Common myeloid progenitor, CD34-positive (primary cell): ENCODE measurements around the gene KCNG2.

Experiments used
- CTCF ChIA-PET: fragments of 350-600 bp; sonication (Branson Sonifier 250); formaldehyde crosslinking; loops from one replicate; lab custom pipeline; 2021; ENCODE audit warnings: antibody characterized with exemption; lab: Charles Lee
- POLR2A ChIA-PET: fragments of 350-600 bp; sonication (Branson Sonifier 250); formaldehyde crosslinking; loops from one replicate; lab custom pipeline; 2021; ENCODE audit warnings: antibody characterized with exemption; lab: Charles Lee
- DNase-seq, 3 donors: peaks; one replicate each; pipeline versions ENCODE4 v3.0.0 to v3.0.0-alpha.2; 2013
- H3K27ac ChIP-seq, 2 experiments: 1 replicate in 1 of 2; 2 replicates in 1 of 2; pipeline ENCODE4 v1.7.0; 2013; ENCODE audit warnings: inconsistent platforms in 2 of 2, low read length in 2 of 2, mild to moderate bottlenecking in 2 of 2, low read depth in 1 of 2, moderate library complexity in 1 of 2; ENCODE audit not compliant: severe bottlenecking in 2 of 2, insufficient read depth in 1 of 2, poor library complexity in 1 of 2
- H3K27me3 ChIP-seq, 5 experiments: replicated peaks in 2 of 5; 1 replicate in 3 of 5; 2 replicates in 2 of 5; pipeline versions ENCODE4 v1.6.1 to v1.7.0; 2013; ENCODE audit warnings: low read length in 4 of 5, mild to moderate bottlenecking in 2 of 5, moderate library complexity in 2 of 5, inconsistent platforms in 1 of 5; ENCODE audit not compliant: insufficient read depth in 5 of 5, control insufficient read depth in 4 of 5
- H3K36me3 ChIP-seq, 4 experiments: 1 replicate in 2 of 4; 2 replicates in 2 of 4; pipeline versions ENCODE4 v1.6.1 to v1.7.0; 2013; ENCODE audit warnings: low read length in 3 of 4, control low read depth in 1 of 4, mild to moderate bottlenecking in 1 of 4; ENCODE audit not compliant: control insufficient read depth in 4 of 4, insufficient read depth in 4 of 4
- H3K4me1 ChIP-seq, 4 experiments: 1 replicate in 3 of 4; 2 replicates in 1 of 4; pipeline versions ENCODE4 v1.6.1 to v1.7.1; 2013; ENCODE audit warnings: low read length in 3 of 4, mild to moderate bottlenecking in 3 of 4, control low read depth in 1 of 4, inconsistent platforms in 1 of 4, moderate library complexity in 1 of 4; ENCODE audit not compliant: control insufficient read depth in 4 of 4, insufficient read depth in 4 of 4; ENCODE audit errors: control extremely low read depth in 1 of 4
- H3K4me3 ChIP-seq, 7 experiments: 1 replicate in 4 of 7; 2 replicates in 3 of 7; pipeline versions ENCODE4 v1.5.1 to v1.7.0; 2013; ENCODE audit warnings: mild to moderate bottlenecking in 7 of 7, low read length in 6 of 7, moderate library complexity in 6 of 7, inconsistent platforms in 2 of 7, low read depth in 2 of 7, control low read depth in 1 of 7; ENCODE audit not compliant: insufficient read depth in 4 of 7, control insufficient read depth in 1 of 7; ENCODE audit errors: extremely low read depth in 1 of 7
- H3K9me3 ChIP-seq, 5 experiments: 1 replicate in 4 of 5; 2 replicates in 1 of 5; pipeline versions ENCODE4 v1.6.1 to v1.7.1; 2013; ENCODE audit warnings: low read length in 4 of 5, mild to moderate bottlenecking in 2 of 5, inconsistent platforms in 1 of 5, low read depth in 1 of 5, moderate library complexity in 1 of 5; ENCODE audit not compliant: control insufficient read depth in 4 of 5, insufficient read depth in 2 of 5; ENCODE audit errors: control extremely low read depth in 1 of 5
- WGBS: methylation state at CpG from one replicate; pipeline ENCODE4 v1.1.5; 2013; ENCODE audit not compliant: insufficient coverage; 5-methylcytosine and 5-hydroxymethylcytosine counted together

Gene KCNG2

GRCh38 chr18:79814373-79814772 is 16.6 kb downstream of the KCNG2 start:
- 100% methylated on average over 3 of the region's 7 CpGs for WGBS
- peaks cover 0 to 18% (median 5%) of the 10 kb centered on the region in 4 experiments for H3K4me1 ChIP-seq
- peaks cover 0 to 6% (median 0%) of the 10 kb centered on the region in 5 experiments for H3K27me3 ChIP-seq
- H3K27ac ChIP-seq: no peak overlapping the region
- CTCF ChIA-PET: interaction anchor here (1.0 kb wide), 1 partner anchor 83 kb away, joined by 3 read pairs; no protein-coding TSS in a partner anchor
- no peaks in the 10 kb centered on the region for H3K36me3 ChIP-seq
- POLR2A ChIA-PET: no interaction called here
- H3K9me3 ChIP-seq: no peaks in the 10 kb centered on the region
- H3K4me3 ChIP-seq: no peak overlapping the region
- no peak for DNase-seq

- ChIA-PET POLR2A (no interaction called here), CTCF (interaction anchor here (0.6 kb wide), 1 partner anchor 1989 kb away, joined by 3 read pairs; no protein-coding TSS in a partner anchor)
- no peaks in the 10 kb centered on the region for H3K36me3 ChIP-seq
- WGBS: 92% methylated on average over 5 of the region's 9 CpGs
- peaks cover 7 to 30% (median 15%) of the 10 kb centered on the region in 4 experiments for H3K4me1 ChIP-seq
- H3K27ac ChIP-seq: no peak overlapping the region
- peaks cover 0 to 6% (median 0%) of the 10 kb centered on the region in 5 experiments for H3K27me3 ChIP-seq
- no peaks in the 10 kb centered on the region for H3K9me3 ChIP-seq
- no peak for DNase-seq
- no peak overlapping the region for H3K4me3 ChIP-seq
Measured at GRCh38 chr18:79815657-79816056, 17.9 kb downstream of the KCNG2 start.

DNA sequence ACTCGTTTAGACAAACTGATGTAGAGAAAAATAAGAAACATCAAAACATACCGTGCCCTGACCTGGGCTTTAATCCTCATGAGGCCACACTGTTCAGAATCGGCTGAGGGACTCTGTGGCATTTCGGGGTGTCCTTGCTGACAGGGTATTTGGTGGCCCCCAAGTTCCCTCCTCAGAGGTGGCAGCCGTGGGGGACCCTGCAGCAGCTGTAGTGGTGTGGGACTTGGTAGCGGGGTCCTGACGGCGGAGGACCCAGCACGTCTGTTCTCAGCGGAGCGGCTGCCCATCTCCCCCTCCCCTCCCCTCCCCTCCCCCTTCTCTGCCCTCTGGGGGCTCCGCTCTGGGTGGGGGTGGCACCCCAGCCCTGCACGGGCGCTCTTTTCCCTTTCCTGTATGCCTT is 18.4 kb downstream of the KCNG2 start:
- DNase-seq: no peak
- ChIA-PET CTCF (no interaction called here), POLR2A (no interaction called here)
- Histone ChIP-seq H3K9me3 (no peaks in the 10 kb centered on the region), H3K36me3 (no peaks in the 10 kb centered on the region), H3K4me3 (no peak overlapping the region), H3K4me1 (peaks cover 7 to 31% (median 16%) of the 10 kb centered on the region in 4 experiments), H3K27ac (no peak overlapping the region), H3K27me3 (peaks cover 0 to 6% (median 0%) of the 10 kb centered on the region in 5 experiments)
- 88% methylated on average over 4 of the region's 14 CpGs for WGBS

GRCh38 chr18:79816981-79817606 is 19.4 kb downstream of the KCNG2 start:
- CTCF ChIA-PET: no interaction called here
- no peak for DNase-seq
- Histone ChIP-seq H3K4me3 (no peak overlapping the region), H3K36me3 (no peaks in the 10 kb centered on the region), H3K9me3 (no peaks in the 10 kb centered on the region), H3K4me1 (peaks cover 7 to 31% (median 16%) of the 10 kb centered on the region in 4 experiments), H3K27me3 (peaks cover 0 to 6% (median 0%) of the 10 kb centered on the region in 5 experiments), H3K27ac (no peak overlapping the region)
- 96% methylated on average over 18 of the region's 18 CpGs for WGBS
- POLR2A ChIA-PET: no interaction called here

GRCh38 chr18:79817607-79817998 is 19.9 kb downstream of the KCNG2 start:
- POLR2A ChIA-PET: no interaction called here
- no peaks in the 10 kb centered on the region for H3K9me3 ChIP-seq
- WGBS: 93% methylated on average over 3 of the region's 8 CpGs
- no peak for DNase-seq
- H3K27me3 ChIP-seq: peaks cover 0 to 6% (median 0%) of the 10 kb centered on the region in 5 experiments
- CTCF ChIA-PET: interaction anchor here (0.6 to 1.1 kb wide), 2 partner anchors 8 to 13 kb away, joined by 3 read pairs; no protein-coding TSS in a partner anchor
- H3K36me3 ChIP-seq: no peaks in the 10 kb centered on the region
- peaks cover 7 to 31% (median 16%) of the 10 kb centered on the region in 4 experiments for H3K4me1 ChIP-seq
- no peak overlapping the region for H3K27ac ChIP-seq
- no peak overlapping the region for H3K4me3 ChIP-seq

DNA sequence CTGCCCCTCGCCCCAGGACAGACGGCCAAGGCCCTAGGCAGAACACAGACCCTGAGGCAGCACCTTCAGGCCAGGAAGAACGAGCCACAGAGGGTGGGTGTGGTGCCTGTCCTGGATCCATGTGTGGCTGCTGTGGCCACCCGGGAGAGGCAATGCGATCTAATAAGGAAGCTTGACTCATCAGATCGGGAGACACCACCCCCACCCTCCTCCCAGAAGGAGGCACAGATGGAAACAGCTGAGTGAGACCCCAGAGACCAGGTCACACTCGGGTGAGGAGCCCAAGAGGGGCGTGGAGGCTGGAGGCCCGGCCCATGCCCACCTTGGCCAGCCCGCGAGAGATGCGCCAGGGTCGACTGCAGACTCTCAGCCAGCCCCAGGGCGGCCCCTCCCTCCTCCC is 20.3 kb downstream of the KCNG2 start:
- H3K27ac ChIP-seq: no peak overlapping the region
- no peaks in the 10 kb centered on the region for H3K36me3 ChIP-seq
- CTCF ChIA-PET: interaction anchor here (0.6 to 1.1 kb wide), 2 partner anchors 9 to 13 kb away, joined by 3 read pairs; no protein-coding TSS in a partner anchor
- DNase-seq: no peak
- no peak overlapping the region for H3K4me3 ChIP-seq
- peaks cover 7 to 31% (median 16%) of the 10 kb centered on the region in 4 experiments for H3K4me1 ChIP-seq
- POLR2A ChIA-PET: no interaction called here
- H3K27me3 ChIP-seq: peaks cover 0 to 6% (median 0%) of the 10 kb centered on the region in 5 experiments
- no peaks in the 10 kb centered on the region for H3K9me3 ChIP-seq
- 96% methylated on average over 11 of the region's 14 CpGs for WGBS

GRCh38 chr18:79818631-79819030 is 20.9 kb downstream of the KCNG2 start:
- no peak for DNase-seq
- no peaks in the 10 kb centered on the region for H3K36me3 ChIP-seq
- no peaks in the 10 kb centered on the region for H3K9me3 ChIP-seq
- no peak overlapping the region for H3K4me3 ChIP-seq
- ChIA-PET CTCF (interaction anchor here (1.1 kb wide), 1 partner anchor 9 kb away, joined by 3 read pairs; no protein-coding TSS in a partner anchor), POLR2A (no interaction called here)
- peaks cover 0 to 5% (median 0%) of the 10 kb centered on the region in 5 experiments for H3K27me3 ChIP-seq
- H3K27ac ChIP-seq: no peak overlapping the region
- H3K4me1 ChIP-seq: peaks cover 7 to 31% (median 16%) of the 10 kb centered on the region in 4 experiments
- 96% methylated on average over 18 of the region's 18 CpGs for WGBS
